ENCODE results near the gene COASY. TPM values are rescaled to one million over a fixed set of nuclear protein-coding genes. Genes with fewer than 3 reads are reported as not detected.
A peak's percentile ranks its signal among the peaks of the same experiment; 100 is the strongest.

The COASY gene
- total RNA-seq, 4 donors from 2014 or later: 16.8 to 25.8 (median 19.9) TPM

DNA sequence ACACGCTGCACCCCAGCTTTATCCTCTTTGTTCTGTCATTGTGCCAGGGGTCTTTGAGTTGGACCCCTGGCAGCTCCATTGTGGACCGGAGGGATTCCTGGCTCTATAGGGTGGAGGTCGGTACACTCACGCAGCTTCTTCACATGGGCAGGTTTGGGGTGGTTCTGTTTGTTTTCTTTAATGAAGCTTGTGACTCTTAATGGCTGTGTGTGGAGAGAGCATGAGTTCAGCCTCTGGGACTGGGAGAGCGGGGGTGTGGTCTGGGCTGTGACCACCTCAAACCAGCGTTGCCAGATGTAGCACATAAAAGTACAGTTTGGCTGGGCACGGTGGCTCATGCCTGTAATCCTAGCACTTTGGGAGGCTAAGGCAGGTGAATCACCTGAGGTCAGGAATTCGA lies 47.1 kb upstream of the COASY start:
- no peak for ATAC-seq
- 78 to 94% methylated on average over 2 to 5 of the region's 8 CpGs for WGBS, 2 donors (ENCODE audit: low coverage in 1 of 2)
- H3K4me1 ChIP-seq: peaks cover 24 to 82% (median 36%) of the 10 kb centered on the region in 3 donors
- peak overlapping the region in 3 of 4 donors; percentile 5 to 98 (median 90) for H3K27ac ChIP-seq
- TF ChIP-seq POLR2AphosphoS5 (IDR thresholded peaks at IDR 0.05): no peak
- TF ChIP-seq POLR2A (IDR thresholded peaks at IDR 0.05): no peak
- TF ChIP-seq EP300 (IDR thresholded peaks at IDR 0.05): no peak
- TF ChIP-seq, protein P1, sequence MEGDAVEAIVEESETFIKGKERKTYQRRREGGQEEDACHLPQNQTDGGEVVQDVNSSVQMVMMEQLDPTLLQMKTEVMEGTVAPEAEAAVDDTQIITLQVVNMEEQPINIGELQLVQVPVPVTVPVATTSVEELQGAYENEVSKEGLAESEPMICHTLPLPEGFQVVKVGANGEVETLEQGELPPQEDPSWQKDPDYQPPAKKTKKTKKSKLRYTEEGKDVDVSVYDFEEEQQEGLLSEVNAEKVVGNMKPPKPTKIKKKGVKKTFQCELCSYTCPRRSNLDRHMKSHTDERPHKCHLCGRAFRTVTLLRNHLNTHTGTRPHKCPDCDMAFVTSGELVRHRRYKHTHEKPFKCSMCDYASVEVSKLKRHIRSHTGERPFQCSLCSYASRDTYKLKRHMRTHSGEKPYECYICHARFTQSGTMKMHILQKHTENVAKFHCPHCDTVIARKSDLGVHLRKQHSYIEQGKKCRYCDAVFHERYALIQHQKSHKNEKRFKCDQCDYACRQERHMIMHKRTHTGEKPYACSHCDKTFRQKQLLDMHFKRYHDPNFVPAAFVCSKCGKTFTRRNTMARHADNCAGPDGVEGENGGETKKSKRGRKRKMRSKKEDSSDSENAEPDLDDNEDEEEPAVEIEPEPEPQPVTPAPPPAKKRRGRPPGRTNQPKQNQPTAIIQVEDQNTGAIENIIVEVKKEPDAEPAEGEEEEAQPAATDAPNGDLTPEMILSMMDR (IDR thresholded peaks at IDR 0.05): no peak
- H3K9me3 ChIP-seq: no peaks in the 10 kb centered on the region
- H3K4me3 ChIP-seq: no peak overlapping the region
- no peaks in the 10 kb centered on the region for H3K27me3 ChIP-seq
- peaks cover 0 to 52% of the 10 kb centered on the region in 2 donors for H3K36me3 ChIP-seq

DNA sequence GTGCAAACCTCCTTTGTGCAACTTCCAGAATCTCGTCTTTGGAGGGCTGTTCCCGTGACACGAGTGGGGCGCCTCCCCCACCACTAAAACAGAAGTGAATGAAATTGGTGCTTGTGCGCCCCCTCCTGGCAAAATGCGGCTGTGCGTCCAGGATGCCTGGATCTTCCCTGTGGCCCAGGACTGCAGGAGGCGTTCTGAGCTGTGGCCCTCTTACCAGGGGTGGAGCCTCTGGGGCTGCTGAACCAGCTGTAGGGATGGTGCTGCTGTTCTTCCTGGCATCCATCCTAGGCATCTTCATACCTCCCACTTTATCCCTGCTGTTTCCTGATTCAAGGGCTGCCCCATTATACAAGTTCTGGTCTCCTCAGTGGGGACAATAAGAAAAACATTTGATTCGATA lies 44.4 kb upstream of the COASY start:
- peaks cover 44 to 96% (median 59%) of the 10 kb centered on the region in 3 donors for H3K4me1 ChIP-seq
- no peak overlapping the region for H3K4me3 ChIP-seq
- peak overlapping the region; percentile 90 to 98 (median 96) for H3K27ac ChIP-seq
- H3K9me3 ChIP-seq: no peaks in the 10 kb centered on the region
- TF ChIP-seq, protein P1 (IDR thresholded peaks at IDR 0.05): peak in 3 of 4 experiments; percentile 95 to 98 (median 97)
- TF ChIP-seq EP300 (IDR thresholded peaks at IDR 0.05) (no peak), POLR2A (IDR thresholded peaks at IDR 0.05) (no peak), POLR2AphosphoS5 (IDR thresholded peaks at IDR 0.05) (no peak)
- H3K27me3 ChIP-seq: no peaks in the 10 kb centered on the region
- peak; percentile 57 for ATAC-seq
- WGBS, 2 donors (ENCODE audit: low coverage in 1 of 2): 9 to 20% methylated on average over 2 to 4 of the region's 9 CpGs
- peaks cover 0 to 33% of the 10 kb centered on the region in 2 donors for H3K36me3 ChIP-seq

DNA sequence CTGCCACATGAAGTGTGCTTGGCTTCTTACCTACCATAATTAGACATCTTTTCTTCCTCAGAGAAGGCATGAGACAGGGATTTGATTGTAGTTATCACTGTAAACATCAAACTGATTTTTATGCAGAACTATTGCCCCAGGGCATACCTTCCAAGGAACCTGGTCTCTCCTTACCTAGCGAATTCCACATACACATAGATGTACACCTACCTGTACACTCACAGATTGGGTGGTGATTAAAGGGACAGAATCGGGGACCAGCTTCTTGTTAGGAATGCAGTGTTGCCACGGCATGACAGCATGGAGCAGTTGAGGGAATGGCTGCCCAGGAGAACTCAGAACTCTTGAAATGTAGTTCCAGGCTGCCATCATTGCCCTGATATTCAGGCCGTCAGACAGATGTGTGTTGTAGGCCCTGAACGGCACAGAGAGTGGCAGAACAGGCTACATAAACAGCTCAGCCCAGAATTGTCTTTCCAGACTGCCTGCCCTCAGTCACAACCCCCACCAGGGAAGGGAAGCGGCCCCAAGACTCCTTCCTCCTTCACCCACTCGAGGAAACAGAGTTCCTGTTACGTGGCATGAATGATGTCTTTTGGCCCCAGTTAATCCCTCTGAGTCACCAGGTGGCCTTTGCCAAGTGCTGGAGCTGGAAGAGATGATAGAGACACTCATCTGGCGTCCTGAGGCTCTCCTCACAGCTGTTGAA lies 43.7 kb upstream of the COASY start:
- Histone ChIP-seq H3K36me3 (peaks cover 0 to 33% of the 10 kb centered on the region in 2 donors), H3K27ac (peak overlapping the region; percentile 90 to 98 (median 96)), H3K4me3 (no peak overlapping the region), H3K9me3 (no peaks in the 10 kb centered on the region), H3K4me1 (peaks cover 48 to 96% (median 66%) of the 10 kb centered on the region in 3 donors), H3K27me3 (no peaks in the 10 kb centered on the region)
- 18 to 50% methylated on average over 3 to 7 of the region's 9 CpGs for WGBS, 2 donors (ENCODE audit: low coverage in 1 of 2)
- TF ChIP-seq POLR2A (IDR thresholded peaks at IDR 0.05): no peak
- no peak for TF ChIP-seq EP300 (IDR thresholded peaks at IDR 0.05)
- TF ChIP-seq, protein P1 (IDR thresholded peaks at IDR 0.05): peak in 1 of 4 experiments; percentile 4
- peak; percentile 98 for TF ChIP-seq POLR2AphosphoS5 (IDR thresholded peaks at IDR 0.05)
- peak; percentile 61 for ATAC-seq

DNA sequence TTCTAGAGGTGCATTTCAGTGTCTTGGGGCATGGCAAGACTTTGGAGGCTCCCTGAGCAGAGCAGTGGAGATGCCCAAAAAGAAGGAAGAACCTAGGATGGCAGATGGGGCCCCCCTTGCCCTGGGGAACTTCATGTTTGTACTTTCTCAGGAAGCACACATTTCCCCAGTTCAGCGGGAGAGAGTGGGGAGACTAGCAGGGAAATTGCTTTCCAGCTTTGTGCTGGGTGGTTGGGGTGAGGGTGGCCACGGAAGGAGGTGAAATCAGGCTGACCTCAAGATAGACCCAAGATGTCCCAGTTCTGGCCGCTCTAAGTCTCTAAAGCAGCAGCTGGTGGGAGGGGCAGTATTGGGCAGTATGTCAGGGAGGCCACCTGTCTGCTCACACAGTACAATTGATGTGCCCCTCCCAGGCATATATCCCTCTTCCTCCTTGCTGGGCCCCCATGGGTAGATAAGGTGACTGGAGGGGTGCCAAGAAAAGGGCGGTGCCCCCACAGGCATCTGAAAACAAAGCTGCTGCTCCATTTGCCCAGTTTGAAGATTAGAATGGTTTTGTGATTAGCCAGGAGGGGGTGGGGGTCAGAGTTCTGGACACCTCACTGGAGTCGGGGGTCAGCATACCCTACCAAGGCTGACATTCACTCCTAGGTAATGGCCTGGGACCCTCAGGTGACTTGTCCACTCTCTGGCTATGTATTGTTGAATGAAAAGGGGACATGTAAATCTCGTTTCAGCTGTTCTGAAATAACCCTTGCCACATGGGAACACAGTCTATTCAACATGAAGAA lies 43.0 kb upstream of the COASY start:
- no peak for ATAC-seq
- Histone ChIP-seq H3K9me3 (no peaks in the 10 kb centered on the region), H3K36me3 (peaks cover 0 to 28% of the 10 kb centered on the region in 2 donors), H3K4me3 (no peak overlapping the region), H3K4me1 (peaks cover 48 to 96% (median 67%) of the 10 kb centered on the region in 3 donors), H3K27me3 (no peaks in the 10 kb centered on the region), H3K27ac (peak overlapping the region; percentile 90 to 98 (median 96))
- TF ChIP-seq POLR2A (IDR thresholded peaks at IDR 0.05) (no peak), EP300 (IDR thresholded peaks at IDR 0.05) (no peak), POLR2AphosphoS5 (IDR thresholded peaks at IDR 0.05) (no peak)
- TF ChIP-seq, protein P1 (IDR thresholded peaks at IDR 0.05): no peak
- 24% methylated on average over 5 of the region's 6 CpGs; no CpG with 5 or more reads in 1 of the 2 donors for WGBS, 2 donors (ENCODE audit: low coverage in 1 of 2)
